Measurements from ENCODE around the gene GNPTG. TPM values are rescaled to one million over a fixed set of nuclear protein-coding genes. Genes with fewer than 3 reads are reported as not detected.

Gene GNPTG
- 10 to 100 TPM; 19.0 to 19.1 TPM for total RNA-seq

GRCh38 chr16:1351582-1352362 lies at the start of gene GNPTG, which contains the start of gene TSR3:
Gene GNPTG (plus strand): TSS chr16:1351931. CDS start chr16:1351966, 35 bp downstream.
Gene TSR3 (minus strand): TSS chr16:1351878. CDS start chr16:1351804, 74 bp downstream.
- Mint-ChIP-seq H3K27me3 (no peaks in the 10 kb centered on the region), H3K27ac (peak within 1 kb of the TSS; percentile 79), H3K9me3 (no peaks in the 10 kb centered on the region), H3K4me3 (peak within 1 kb of the TSS; percentile 83), H3K4me1 (ENCODE audit: low read depth) (peaks cover 31% of the 10 kb centered on the region), H3K36me3 (peaks cover 2% of the 10 kb centered on the region)
- DNase-seq: peak; percentile 90
- intact Hi-C loops (cut with micrococcal nuclease): no loop called here
- ChIA-PET POLR2A (no interaction called here), CTCF (interaction anchor here (1.1 kb wide), 1 partner anchor 12 kb away, joined by 3 read pairs; no protein-coding TSS in a partner anchor)

DNA sequence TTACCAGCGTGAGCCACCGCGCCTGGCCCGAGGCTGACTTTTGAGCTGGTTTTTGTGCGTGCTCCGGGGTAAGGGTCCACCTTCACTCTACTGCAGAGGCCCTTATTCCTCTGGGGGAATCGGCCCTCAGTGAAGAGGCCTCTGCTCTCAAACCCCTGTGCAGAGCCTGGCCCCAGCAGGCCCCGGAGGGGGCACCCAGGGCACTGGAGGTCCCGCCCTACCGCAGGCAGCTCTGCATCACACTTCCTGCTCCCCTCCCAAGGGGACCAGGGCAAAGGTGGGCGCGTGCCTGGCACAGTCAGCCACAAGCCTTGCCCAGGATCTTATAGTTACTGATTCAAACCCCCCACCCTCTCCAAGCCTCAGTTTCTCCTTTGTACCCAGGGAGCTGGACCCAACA lies 45.9 kb upstream of the GNPTG start:
- intact Hi-C loops (cut with micrococcal nuclease): loop anchor here (5.0 kb wide), 1 partner anchor 306 kb away; the partner anchor contains the start of genes CRAMP1 and IFT140
- ChIA-PET CTCF (interaction anchor here (1.1 kb wide), 1 partner anchor 26 kb away, joined by 3 read pairs; no protein-coding TSS in a partner anchor), POLR2A (interaction anchor here (0.9 kb wide), 1 partner anchor 115 kb away, joined by 3 read pairs; the partner anchor contains the start of gene UQCC4)
- Mint-ChIP-seq H3K4me1 (ENCODE audit: low read depth) (peaks cover 32% of the 10 kb centered on the region), H3K9me3 (peaks cover 4% of the 10 kb centered on the region), H3K36me3 (peaks cover 9% of the 10 kb centered on the region), H3K27ac (no peak overlapping the region), H3K27me3 (no peaks in the 10 kb centered on the region), H3K4me3 (no peak overlapping the region)
- no peak for DNase-seq

DNA sequence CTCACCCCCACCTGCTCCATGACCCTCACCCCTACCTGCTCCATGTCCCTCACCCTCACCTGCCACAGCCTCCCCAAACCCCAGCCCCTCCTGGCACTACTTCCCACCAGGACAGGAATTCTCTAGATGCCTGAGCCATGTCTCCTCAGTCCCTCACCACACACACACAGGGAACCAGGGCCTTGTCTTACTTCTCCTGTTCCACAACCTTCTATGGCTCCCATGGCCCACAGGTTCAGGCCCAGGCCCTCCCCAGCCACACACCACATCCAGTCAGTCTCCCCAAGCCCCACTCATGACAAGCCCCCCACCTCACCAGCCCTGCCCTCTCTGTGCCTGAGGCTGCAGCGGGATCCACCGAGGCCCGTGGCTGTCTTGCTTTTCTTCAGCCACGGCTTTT lies 45.4 kb upstream of the GNPTG start:
- Mint-ChIP-seq H3K4me3 (no peak overlapping the region), H3K27ac (peak overlapping the region; percentile 33), H3K9me3 (peaks cover 4% of the 10 kb centered on the region), H3K36me3 (peaks cover 13% of the 10 kb centered on the region), H3K27me3 (no peaks in the 10 kb centered on the region), H3K4me1 (ENCODE audit: low read depth) (peaks cover 36% of the 10 kb centered on the region)
- no peak for DNase-seq
- POLR2A ChIA-PET: no interaction called here
- intact Hi-C loops (cut with micrococcal nuclease): loop anchor here (5.0 kb wide), 1 partner anchor 306 kb away; the partner anchor contains the start of genes CRAMP1 and IFT140
- CTCF ChIA-PET: no interaction called here

GRCh38 chr16:1308036-1308976 lies 43.4 kb upstream of the GNPTG start:
- Mint-ChIP-seq H3K4me1 (ENCODE audit: low read depth) (peaks cover 45% of the 10 kb centered on the region), H3K27ac (peak overlapping the region; percentile 98), H3K4me3 (peak overlapping the region; percentile 79), H3K27me3 (no peaks in the 10 kb centered on the region), H3K9me3 (peaks cover 4% of the 10 kb centered on the region), H3K36me3 (peaks cover 19% of the 10 kb centered on the region)
- ChIA-PET POLR2A (interaction anchor here (0.6 to 1.6 kb wide), 5 partner anchors 10 to 672 kb away, joined by 3 to 7 read pairs (median 3); partner anchors contain the start of genes MAPK8IP3 and METTL26), CTCF (no interaction called here)
- DNase-seq: no peak
- intact Hi-C loops (cut with micrococcal nuclease): loop anchor here (2.0 to 5.0 kb wide), 3 partner anchors 34 to 304 kb away; partner anchors contain the start of genes CRAMP1, IFT140 and UQCC4

- CTCF ChIA-PET: interaction anchor here (1.0 kb wide), 1 partner anchor 22 kb away, joined by 3 read pairs; no protein-coding TSS in a partner anchor
- H3K9me3 Mint-ChIP-seq: peaks cover 4% of the 10 kb centered on the region
- peak within 1 kb of the TSS; percentile 98 for H3K27ac Mint-ChIP-seq
- intact Hi-C loops (cut with micrococcal nuclease): loop anchor here (2.0 to 5.0 kb wide), 3 partner anchors 34 to 303 kb away; partner anchors contain the start of genes CRAMP1, IFT140 and UQCC4
- POLR2A ChIA-PET: interaction anchor here (0.5 to 1.6 kb wide), 9 partner anchors 9 to 673 kb away, joined by 3 to 7 read pairs (median 3); partner anchors contain the start of genes MAPK8IP3, METTL26 and UQCC4
- peaks cover 37% of the 10 kb centered on the region for H3K4me1 Mint-ChIP-seq (ENCODE audit: low read depth)
- peak within 1 kb of the TSS; percentile 98 for H3K4me3 Mint-ChIP-seq
- H3K27me3 Mint-ChIP-seq: no peaks in the 10 kb centered on the region
- peak; percentile 98 for DNase-seq
- peaks cover 22% of the 10 kb centered on the region for H3K36me3 Mint-ChIP-seq
Measured at GRCh38 chr16:1308977-1309885, 42.5 kb upstream of the GNPTG start, which contains the start of gene UBE2I. Gene UBE2I (plus strand): TSS chr16:1309636. CDS start chr16:1314031, 4,395 bp downstream.

DNA sequence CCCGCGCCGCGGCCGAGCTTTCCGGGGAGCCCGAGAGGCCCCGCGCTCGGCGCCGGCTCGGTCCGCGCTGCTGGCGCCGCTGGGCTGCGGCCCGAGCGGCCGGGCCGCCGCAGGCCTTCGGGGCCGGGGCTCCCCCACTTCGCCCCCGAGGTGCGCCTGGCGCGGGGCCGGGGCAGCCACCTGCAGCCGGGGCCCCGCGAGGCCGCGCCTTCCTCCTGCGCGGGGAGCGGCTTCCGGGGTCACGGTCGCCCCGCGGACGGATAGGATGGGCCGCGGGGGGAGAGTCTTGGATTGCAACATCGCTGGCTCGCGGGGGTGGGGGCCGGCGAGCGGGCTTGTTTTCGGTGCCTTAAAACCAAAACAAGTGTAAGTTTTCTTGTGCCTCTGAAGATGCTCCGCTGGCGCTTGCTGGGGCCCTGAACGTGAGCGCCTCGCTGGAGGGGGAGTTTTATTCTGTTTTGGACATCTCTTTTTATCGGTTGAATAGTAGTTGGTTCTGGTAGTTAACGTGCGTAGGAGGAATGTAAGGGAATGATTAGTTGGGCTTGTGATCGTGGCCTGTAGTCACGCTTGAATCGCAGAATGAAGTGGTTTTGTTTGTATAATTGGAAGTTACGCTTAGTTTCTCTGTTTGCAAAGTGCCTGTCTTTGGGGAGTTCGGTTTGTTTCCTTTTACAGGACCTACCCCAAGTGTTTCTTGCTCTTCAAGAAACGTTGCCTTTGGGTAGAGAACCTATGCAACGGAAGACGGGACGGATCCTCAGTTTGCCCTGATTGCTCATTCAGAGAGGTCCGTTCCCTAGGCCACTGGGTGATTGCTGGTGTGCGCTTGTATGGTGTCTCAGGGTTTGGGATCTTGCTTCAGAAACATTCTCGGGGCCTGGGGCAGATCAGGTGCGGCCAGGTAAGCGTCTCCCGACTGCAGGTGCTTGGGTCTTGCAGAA lies 41.6 kb upstream of the GNPTG start:
- intact Hi-C loops (cut with micrococcal nuclease): loop anchor here (2.0 to 5.0 kb wide), 3 partner anchors 33 to 302 kb away; partner anchors contain the start of genes CRAMP1, IFT140 and UQCC4
- peak overlapping the region; percentile 98 for H3K4me3 Mint-ChIP-seq
- peak overlapping the region; percentile 95 for H3K27ac Mint-ChIP-seq
- ChIA-PET POLR2A (interaction anchor here (0.7 to 1.6 kb wide), 5 partner anchors 8 to 110 kb away, joined by 3 to 7 read pairs (median 3); partner anchors contain the start of gene UQCC4), CTCF (interaction anchor here (1.0 to 1.4 kb wide), 2 partner anchors 9 to 21 kb away, joined by 3 read pairs; no protein-coding TSS in a partner anchor)
- peaks cover 24% of the 10 kb centered on the region for H3K36me3 Mint-ChIP-seq
- H3K4me1 Mint-ChIP-seq (ENCODE audit: low read depth): peaks cover 29% of the 10 kb centered on the region
- no peaks in the 10 kb centered on the region for H3K27me3 Mint-ChIP-seq
- DNase-seq: peak; percentile 74
- H3K9me3 Mint-ChIP-seq: peaks cover 4% of the 10 kb centered on the region

DNA sequence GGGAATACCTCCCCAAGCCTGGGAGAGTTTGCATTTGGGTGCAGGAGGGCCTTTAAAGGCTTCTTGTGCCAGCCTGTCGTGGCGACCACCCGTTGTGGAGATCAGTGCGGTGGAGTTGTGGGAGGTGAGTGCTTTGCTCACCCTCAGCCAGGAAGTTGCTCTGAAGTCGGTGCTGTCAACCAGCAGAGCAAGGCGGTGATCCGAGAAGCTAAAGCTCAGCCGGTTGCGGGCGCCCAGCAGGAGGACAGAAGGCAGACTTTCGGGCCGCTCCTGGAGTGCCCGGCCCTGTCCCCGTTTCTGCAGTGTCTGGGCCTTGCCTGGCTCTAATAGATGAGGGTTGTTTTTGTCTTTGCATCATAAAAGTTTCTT lies 40.9 kb upstream of the GNPTG start:
- peaks cover 29% of the 10 kb centered on the region for H3K4me1 Mint-ChIP-seq (ENCODE audit: low read depth)
- peak; percentile 53 for DNase-seq
- peaks cover 28% of the 10 kb centered on the region for H3K36me3 Mint-ChIP-seq
- no peaks in the 10 kb centered on the region for H3K27me3 Mint-ChIP-seq
- peaks cover 4% of the 10 kb centered on the region for H3K9me3 Mint-ChIP-seq
- H3K27ac Mint-ChIP-seq: peak overlapping the region; percentile 95
- peak overlapping the region; percentile 98 for H3K4me3 Mint-ChIP-seq
- ChIA-PET POLR2A (no interaction called here), CTCF (interaction anchor here (1.4 kb wide), 1 partner anchor 10 kb away, joined by 3 read pairs; no protein-coding TSS in a partner anchor)
- intact Hi-C loops (cut with micrococcal nuclease): no loop called here

DNA sequence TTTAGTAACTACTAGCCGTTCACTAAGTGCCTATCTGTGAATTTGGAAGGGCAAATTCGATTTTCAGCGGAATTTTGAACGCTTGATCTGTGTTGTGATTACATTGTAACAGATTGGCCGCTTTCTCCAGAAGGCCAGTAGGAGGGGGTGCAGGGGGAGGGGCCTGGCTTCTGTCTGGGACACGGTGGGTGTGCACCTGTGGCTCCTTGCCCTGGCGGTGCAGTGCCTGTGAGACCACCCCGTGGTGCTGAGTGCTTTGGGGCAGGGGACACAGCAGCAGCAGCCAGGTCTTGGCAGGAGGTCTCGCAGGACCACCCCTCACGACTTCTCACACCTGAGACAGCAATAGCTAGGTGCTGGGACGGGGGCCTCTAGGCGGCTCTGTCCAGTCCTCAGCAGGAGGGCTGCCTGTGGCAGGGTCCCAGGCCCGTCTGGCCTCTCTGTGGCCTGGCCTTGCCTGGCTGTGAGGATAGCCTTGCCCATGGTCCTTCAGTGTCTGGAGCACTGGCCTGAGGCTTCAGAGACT lies 40.5 kb upstream of the GNPTG start:
- H3K27me3 Mint-ChIP-seq: no peaks in the 10 kb centered on the region
- H3K9me3 Mint-ChIP-seq: peaks cover 4% of the 10 kb centered on the region
- peaks cover 29% of the 10 kb centered on the region for H3K4me1 Mint-ChIP-seq (ENCODE audit: low read depth)
- POLR2A ChIA-PET: no interaction called here
- H3K36me3 Mint-ChIP-seq: peaks cover 33% of the 10 kb centered on the region
- H3K27ac Mint-ChIP-seq: peak overlapping the region; percentile 95
- CTCF ChIA-PET: interaction anchor here (1.4 kb wide), 1 partner anchor 10 kb away, joined by 3 read pairs; no protein-coding TSS in a partner anchor
- H3K4me3 Mint-ChIP-seq: peak overlapping the region; percentile 98
- intact Hi-C loops (cut with micrococcal nuclease): no loop called here
- DNase-seq: no peak

GRCh38 chr16:1311738-1312466 lies 39.8 kb upstream of the GNPTG start:
- H3K4me3 Mint-ChIP-seq: peak overlapping the region; percentile 98
- H3K4me1 Mint-ChIP-seq (ENCODE audit: low read depth): peaks cover 27% of the 10 kb centered on the region
- intact Hi-C loops (cut with micrococcal nuclease): no loop called here
- DNase-seq: no peak
- CTCF ChIA-PET: interaction anchor here (1.4 kb wide), 1 partner anchor 11 kb away, joined by 3 read pairs; no protein-coding TSS in a partner anchor
- no peak overlapping the region for H3K27ac Mint-ChIP-seq
- POLR2A ChIA-PET: no interaction called here
- peaks cover 4% of the 10 kb centered on the region for H3K9me3 Mint-ChIP-seq
- H3K27me3 Mint-ChIP-seq: no peaks in the 10 kb centered on the region
- H3K36me3 Mint-ChIP-seq: peaks cover 39% of the 10 kb centered on the region

Data from activated CD4-positive, alpha-beta memory T cell treated with anti-CD3 and anti-CD28 coated beads for 36 hours (primary cell).